MG63 (cell line): ENCODE data around the gene PDZD8. TPM values are rescaled to one million over a fixed set of nuclear protein-coding genes. Genes with fewer than 3 reads are reported as not detected.

ENCODE experiments used
- DNase-seq: peaks from one replicate; pipeline ENCODE4 v3.0.0-alpha.2; 2020
- H3K27me3 ChIP-seq: fragments of 250-450 bp; sonication (Bioruptor Pico); 2 replicates; pipeline ENCODE4 v1.5.1; 2020; ENCODE audit warnings: mild to moderate bottlenecking, moderate library complexity
- H3K36me3 ChIP-seq: fragments of 250-450 bp; sonication (Bioruptor Pico); 2 replicates; pipeline ENCODE4 v1.5.1; 2020; ENCODE audit warnings: mild to moderate bottlenecking, moderate library complexity
- H3K4me3 ChIP-seq: fragments of 250-450 bp; sonication (Bioruptor Pico); 2 replicates; pipeline ENCODE4 v1.5.1; 2020; ENCODE audit warnings: mild to moderate bottlenecking, moderate library complexity
- H3K9me3 ChIP-seq: fragments of 250-450 bp; sonication (Bioruptor Pico); 2 replicates; pipeline ENCODE4 v1.5.1; 2020; ENCODE audit warnings: mild to moderate bottlenecking, moderate library complexity
- total RNA-seq: library from RNA; depleted of rRNA; stranded (reverse); fragments of >200 nt; shearing (Covaris generic); gene quantifications from 2 replicates; pipeline ENCODE4 v1.2.3, GENCODE V29; 2014; ENCODE audit warnings: low replicate concordance

Gene PDZD8
- total RNA-seq, 1 experiment from 2014 or later: 21.9 TPM

GRCh38 chr10:117257721-117258120 is 117.5 kb downstream of the PDZD8 start:
- no peak for DNase-seq
- Histone ChIP-seq H3K9me3 (no peaks in the 10 kb centered on the region), H3K36me3 (no peaks in the 10 kb centered on the region)

DNA sequence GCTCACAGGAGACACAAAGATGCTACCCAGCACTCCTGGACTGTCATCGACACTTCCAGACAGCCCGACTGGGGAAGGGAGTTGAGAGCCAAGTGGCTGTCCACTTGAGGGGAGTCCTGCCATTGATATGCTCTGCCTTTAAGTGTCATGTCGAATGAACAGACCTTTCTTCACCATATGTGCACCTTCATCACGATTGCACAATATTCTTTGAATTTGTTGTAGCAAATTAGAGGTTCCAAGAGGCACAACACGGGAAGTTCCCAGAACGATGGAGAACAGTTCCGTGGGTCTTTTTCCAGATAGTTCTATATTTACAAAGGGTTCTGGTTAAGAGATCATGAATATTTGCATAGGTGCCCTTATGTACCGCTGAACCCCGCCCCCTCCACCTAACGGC is 118.3 kb downstream of the PDZD8 start:
- H3K4me3 ChIP-seq: no peak overlapping the region

More at GRCh38 chr10:117257721-117258120, 117.5 kb downstream of the PDZD8 start:
- H3K4me3 ChIP-seq: no peak overlapping the region
- peaks cover 19% of the 10 kb centered on the region; the same call in 1 of the 2 replicates for H3K27me3 ChIP-seq

DNA sequence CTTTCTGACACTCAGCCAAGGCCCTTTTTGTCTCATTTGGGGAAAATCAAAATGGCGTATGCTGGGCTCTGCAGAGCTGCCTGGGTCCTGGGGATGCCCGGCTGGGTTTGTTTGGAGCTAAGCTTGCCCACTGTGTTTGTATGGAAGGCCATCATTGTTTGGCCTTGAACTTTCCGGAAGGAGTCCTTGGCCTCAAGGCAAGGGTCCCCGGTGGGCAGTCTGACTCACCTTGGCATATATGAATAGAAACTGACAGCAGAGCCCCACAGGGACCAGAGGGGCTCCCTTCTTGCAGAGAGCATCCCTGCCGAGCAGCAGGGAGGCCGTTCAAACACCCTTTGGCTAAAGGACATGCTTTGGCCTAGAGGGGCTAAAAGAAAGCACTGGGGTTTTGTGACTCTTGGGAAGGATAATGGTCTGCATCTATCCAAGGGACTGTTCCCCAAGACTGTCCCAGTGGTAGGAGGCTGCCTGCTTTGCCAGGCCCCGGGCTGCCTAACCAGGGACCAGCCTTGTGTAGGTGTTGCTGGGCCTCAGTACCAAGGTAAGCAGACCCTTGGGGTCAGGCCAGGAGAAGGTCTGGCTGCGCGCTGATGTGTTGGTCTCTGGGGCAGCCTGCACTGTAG is 119.3 kb downstream of the PDZD8 start:
- H3K27me3 ChIP-seq: peaks cover 19% of the 10 kb centered on the region; the same call in 1 of the 2 replicates
- H3K4me3 ChIP-seq: no peak overlapping the region

More for the DNA sequence above, 118.3 kb downstream of the PDZD8 start:
- Histone ChIP-seq H3K27me3 (peaks cover 19% of the 10 kb centered on the region; the same call in 1 of the 2 replicates), H3K36me3 (no peaks in the 10 kb centered on the region), H3K9me3 (no peaks in the 10 kb centered on the region)
- no peak for DNase-seq

DNA sequence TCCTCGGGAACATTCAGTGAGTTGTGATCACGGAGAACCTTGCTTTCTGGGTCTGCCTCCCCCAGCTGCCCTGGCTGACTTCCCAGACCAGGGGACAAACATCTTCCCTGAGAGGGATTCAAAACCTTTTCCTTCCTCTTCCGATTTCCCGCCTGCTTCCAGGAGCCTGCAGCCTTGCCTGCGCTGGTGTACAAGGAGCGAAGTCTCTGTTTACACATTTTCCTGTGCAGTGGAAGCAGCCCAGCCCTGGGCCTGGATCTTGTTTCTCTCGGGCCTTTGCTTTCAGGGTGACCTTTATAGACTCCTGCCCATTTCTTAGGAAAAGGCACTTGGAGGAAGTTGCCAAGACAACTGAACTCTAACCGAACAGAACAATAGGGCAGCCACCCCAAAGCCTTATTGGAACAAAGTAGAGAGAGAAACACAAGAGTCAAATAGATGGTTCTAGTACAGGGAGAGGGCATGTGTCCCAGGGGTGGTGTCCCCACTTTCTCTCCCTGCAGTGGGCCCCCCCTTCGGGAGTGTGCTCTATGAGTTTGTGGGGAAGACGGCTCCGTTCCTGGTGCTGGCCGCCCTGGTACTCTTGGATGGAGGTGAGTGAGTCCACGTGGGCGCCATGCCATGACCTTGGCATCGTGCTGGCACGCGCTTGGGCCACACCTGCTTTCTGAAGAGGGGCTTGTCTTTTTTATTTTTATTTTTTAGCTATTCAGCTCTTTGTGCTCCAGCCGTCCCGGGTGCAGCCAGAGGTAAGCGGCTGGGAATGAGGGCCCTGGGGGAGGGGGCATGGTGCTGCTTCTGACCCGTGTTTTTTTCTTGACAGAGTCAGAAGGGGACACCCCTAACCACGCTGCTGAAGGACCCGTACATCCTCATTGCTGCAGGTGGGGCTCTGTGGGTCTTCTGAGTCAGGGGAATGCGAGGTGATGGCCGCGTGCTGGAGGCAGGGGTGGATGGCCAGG is 120.2 kb downstream of the PDZD8 start:
- H3K36me3 ChIP-seq: no peaks in the 10 kb centered on the region
- H3K9me3 ChIP-seq: no peaks in the 10 kb centered on the region
- peaks cover 13% of the 10 kb centered on the region; the same call in 1 of the 2 replicates for H3K27me3 ChIP-seq
- DNase-seq: no peak
- no peak overlapping the region for H3K4me3 ChIP-seq

More for the DNA sequence above, 119.3 kb downstream of the PDZD8 start:
- no peak for DNase-seq
- H3K36me3 ChIP-seq: no peaks in the 10 kb centered on the region
- no peaks in the 10 kb centered on the region for H3K9me3 ChIP-seq

GRCh38 chr10:117254338-117254737 is 120.9 kb downstream of the PDZD8 start:
- Histone ChIP-seq H3K9me3 (no peaks in the 10 kb centered on the region), H3K4me3 (no peak overlapping the region), H3K27me3 (peaks cover 8% of the 10 kb centered on the region; the same call in 1 of the 2 replicates), H3K36me3 (no peaks in the 10 kb centered on the region)
- DNase-seq: no peak

DNA sequence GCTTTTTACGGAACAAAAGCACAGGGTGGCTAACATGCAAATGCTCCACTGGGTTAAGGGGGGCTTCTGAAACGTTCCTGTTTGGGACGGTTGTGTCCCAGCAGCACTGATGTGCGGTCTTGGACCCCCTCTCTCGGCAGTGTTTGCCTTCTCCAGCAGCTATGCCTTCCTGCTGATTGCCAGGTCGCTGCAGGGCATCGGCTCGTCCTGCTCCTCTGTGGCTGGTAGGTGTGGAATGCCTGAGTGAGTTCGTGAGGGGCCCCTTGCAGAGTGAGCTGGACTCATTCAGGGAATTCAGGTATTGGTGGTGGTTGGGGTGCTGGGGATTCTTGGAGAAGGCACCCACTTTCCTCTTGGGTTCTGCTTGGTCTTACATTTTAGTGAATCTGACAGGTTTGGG is 121.3 kb downstream of the PDZD8 start:
- DNase-seq: no peak
- Histone ChIP-seq H3K27me3 (peaks cover 7% of the 10 kb centered on the region; the same call in 1 of the 2 replicates), H3K4me3 (no peak overlapping the region), H3K9me3 (no peaks in the 10 kb centered on the region), H3K36me3 (no peaks in the 10 kb centered on the region)

- Histone ChIP-seq H3K27me3 (no peaks in the 10 kb centered on the region), H3K9me3 (no peaks in the 10 kb centered on the region), H3K36me3 (no peaks in the 10 kb centered on the region), H3K4me3 (no peak overlapping the region)
- DNase-seq: no peak
Measured at GRCh38 chr10:117250411-117250810, 124.8 kb downstream of the PDZD8 start.

- DNase-seq: no peak
- Histone ChIP-seq H3K9me3 (no peaks in the 10 kb centered on the region), H3K4me3 (no peak overlapping the region), H3K27me3 (no peaks in the 10 kb centered on the region), H3K36me3 (no peaks in the 10 kb centered on the region)
Measured at GRCh38 chr10:117249493-117250093, 125.6 kb downstream of the PDZD8 start.

GRCh38 chr10:117248750-117249465 is 126.3 kb downstream of the PDZD8 start:
- Histone ChIP-seq H3K27me3 (no peaks in the 10 kb centered on the region), H3K4me3 (no peak overlapping the region), H3K9me3 (no peaks in the 10 kb centered on the region), H3K36me3 (no peaks in the 10 kb centered on the region)
- no peak for DNase-seq

GRCh38 chr10:117246997-117247671 is 128.1 kb downstream of the PDZD8 start:
- H3K27me3 ChIP-seq: peaks cover 1% of the 10 kb centered on the region
- H3K36me3 ChIP-seq: no peaks in the 10 kb centered on the region
- no peak overlapping the region for H3K4me3 ChIP-seq
- no peak for DNase-seq
- no peaks in the 10 kb centered on the region for H3K9me3 ChIP-seq

GRCh38 chr10:117242463-117242832 is 132.8 kb downstream of the PDZD8 start:
- Histone ChIP-seq H3K36me3 (no peaks in the 10 kb centered on the region), H3K27me3 (peaks cover 9% of the 10 kb centered on the region), H3K4me3 (no peak overlapping the region), H3K9me3 (no peaks in the 10 kb centered on the region)
- DNase-seq: no peak

DNA sequence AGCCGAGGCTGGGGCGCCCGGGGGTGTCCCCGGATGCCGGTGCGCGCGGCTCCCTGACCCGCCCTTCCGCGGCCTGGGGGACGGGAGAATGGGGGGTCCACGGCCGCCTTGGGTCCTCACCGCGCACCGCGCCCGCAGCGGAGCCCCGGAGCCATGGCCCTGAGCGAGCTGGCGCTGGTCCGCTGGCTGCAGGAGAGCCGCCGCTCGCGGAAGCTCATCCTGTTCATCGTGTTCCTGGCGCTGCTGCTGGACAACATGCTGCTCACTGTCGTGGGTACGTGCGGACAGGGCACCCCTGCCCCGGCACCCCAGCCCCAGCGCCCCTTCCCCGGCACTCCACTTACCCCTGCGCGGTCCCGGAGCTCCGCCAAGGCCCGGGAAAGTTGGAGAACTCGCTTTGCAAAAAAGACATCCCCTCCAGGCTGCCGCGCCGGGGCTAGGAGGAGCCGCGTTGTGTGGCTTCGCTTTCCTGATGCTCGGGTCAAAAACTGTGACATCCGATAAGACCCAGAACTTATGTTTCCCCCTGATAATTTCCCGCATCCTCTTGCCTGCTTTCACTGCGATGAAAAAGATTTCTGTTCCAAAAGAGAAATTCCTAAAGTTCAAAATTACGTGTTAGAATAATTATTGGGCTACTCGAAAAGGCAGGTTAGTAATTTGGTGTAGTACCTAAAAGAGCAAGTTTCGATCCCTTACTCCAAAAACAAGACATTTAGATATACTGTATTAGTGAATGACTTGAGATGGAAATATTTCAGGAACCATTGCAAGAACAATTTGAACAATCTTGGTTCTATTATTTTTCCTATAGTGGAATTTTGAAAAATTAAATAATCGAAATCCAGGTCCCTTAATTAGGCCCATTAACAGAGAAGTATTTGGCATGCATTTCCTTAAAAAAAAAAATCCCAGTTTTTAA is 133.4 kb downstream of the PDZD8 start:
- H3K36me3 ChIP-seq: no peaks in the 10 kb centered on the region
- peaks cover 13% of the 10 kb centered on the region for H3K27me3 ChIP-seq
- H3K9me3 ChIP-seq: no peaks in the 10 kb centered on the region
- peak; percentile 20 for DNase-seq
- peak overlapping the region; percentile 10; the same call in 1 of the 2 replicates for H3K4me3 ChIP-seq

GRCh38 chr10:117240621-117241529 is 134.4 kb downstream of the PDZD8 start, which contains the start of gene SLC18A2:
TSS of gene SLC18A2 (plus strand) at chr10:117241114. CDS start at chr10:117241694, 580 bp downstream.
- Histone ChIP-seq H3K36me3 (no peaks in the 10 kb centered on the region), H3K9me3 (no peaks in the 10 kb centered on the region), H3K4me3 (peak within 1 kb of the TSS; percentile 10; the same call in 1 of the 2 replicates), H3K27me3 (peaks cover 13% of the 10 kb centered on the region)
- DNase-seq: no peak
